ENCODE data around the gene CACNA1I.

DNA sequence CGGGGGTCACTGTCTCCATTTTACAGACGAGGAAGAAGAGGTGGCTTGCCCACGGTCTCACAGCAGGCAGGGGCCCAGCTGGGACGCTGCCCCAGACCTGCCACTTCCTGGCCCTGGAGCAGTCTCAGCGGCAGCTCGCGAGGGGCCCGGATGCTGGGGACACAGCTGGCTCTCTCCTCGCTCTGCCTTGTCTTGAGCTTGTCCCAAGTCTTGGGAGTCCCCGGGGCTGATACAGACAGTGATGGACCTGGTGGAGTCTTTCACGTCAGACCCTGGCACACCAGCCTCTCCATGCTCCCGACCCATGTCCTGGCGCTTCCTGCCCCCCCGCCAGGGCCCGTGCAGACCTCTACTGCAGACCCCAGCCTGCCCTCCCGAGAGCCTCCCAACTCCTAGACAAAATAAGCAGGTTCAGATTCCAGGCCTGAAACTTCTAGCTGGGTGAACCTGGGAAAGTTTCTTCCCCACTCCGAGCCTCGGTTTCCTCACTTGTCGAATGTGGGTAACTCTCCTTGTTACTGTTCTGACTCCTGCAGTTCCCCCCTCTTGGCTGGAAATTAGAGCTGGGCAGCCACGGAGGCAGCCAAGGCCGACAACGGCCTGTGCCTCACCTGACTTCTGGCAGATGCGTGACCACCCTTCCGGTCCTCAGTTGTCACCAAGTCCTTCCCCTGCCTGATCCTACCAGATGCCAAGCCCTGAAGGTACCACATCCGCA, 145.4 kb downstream of the CACNA1I start:
- TF ChIP-seq POLR2A (IDR thresholded peaks at IDR 0.05), result no peak
- TF ChIP-seq, protein P1, sequence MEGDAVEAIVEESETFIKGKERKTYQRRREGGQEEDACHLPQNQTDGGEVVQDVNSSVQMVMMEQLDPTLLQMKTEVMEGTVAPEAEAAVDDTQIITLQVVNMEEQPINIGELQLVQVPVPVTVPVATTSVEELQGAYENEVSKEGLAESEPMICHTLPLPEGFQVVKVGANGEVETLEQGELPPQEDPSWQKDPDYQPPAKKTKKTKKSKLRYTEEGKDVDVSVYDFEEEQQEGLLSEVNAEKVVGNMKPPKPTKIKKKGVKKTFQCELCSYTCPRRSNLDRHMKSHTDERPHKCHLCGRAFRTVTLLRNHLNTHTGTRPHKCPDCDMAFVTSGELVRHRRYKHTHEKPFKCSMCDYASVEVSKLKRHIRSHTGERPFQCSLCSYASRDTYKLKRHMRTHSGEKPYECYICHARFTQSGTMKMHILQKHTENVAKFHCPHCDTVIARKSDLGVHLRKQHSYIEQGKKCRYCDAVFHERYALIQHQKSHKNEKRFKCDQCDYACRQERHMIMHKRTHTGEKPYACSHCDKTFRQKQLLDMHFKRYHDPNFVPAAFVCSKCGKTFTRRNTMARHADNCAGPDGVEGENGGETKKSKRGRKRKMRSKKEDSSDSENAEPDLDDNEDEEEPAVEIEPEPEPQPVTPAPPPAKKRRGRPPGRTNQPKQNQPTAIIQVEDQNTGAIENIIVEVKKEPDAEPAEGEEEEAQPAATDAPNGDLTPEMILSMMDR (IDR thresholded peaks at IDR 0.05 in 4 of 5, conservative IDR thresholded peaks at IDR 0.05 in 1 of 5), result no peak
